Stomach (tissue), 9 donors: Measurements from ENCODE around the gene TIMM44. TPM values are rescaled to one million over a fixed set of nuclear protein-coding genes. Genes with fewer than 3 reads are reported as not detected.

Experiments used
- DNase-seq, 2 donors: peaks; one replicate each; pipeline versions ENCODE4 v3.0.0 to v3.0.0-alpha.2; 2013 to 2019
- H3K27ac ChIP-seq, 5 donors: fragments of 200-600 bp in 4 of 5; sonication (generic) in 4 of 5; one replicate each; pipeline ENCODE4 v1.5.1; 2013 to 2019; ENCODE audit warnings: mild to moderate bottlenecking in 1 of 5, moderate library complexity in 1 of 5
- H3K27me3 ChIP-seq, 3 donors: fragments of 200-600 bp; sonication (generic); one replicate each; pipeline ENCODE4 v1.5.1; 2017 to 2019; ENCODE audit warnings: mixed run types in 1 of 3
- H3K36me3 ChIP-seq, 4 donors: fragments of 200-600 bp; sonication (generic); 1 replicate in 3 of 4; 2 replicates in 1 of 4; pipeline ENCODE4 v1.5.1; 2016 to 2019
- H3K4me1 ChIP-seq, 4 donors: fragments of 200-600 bp; sonication (generic); one replicate each; pipeline ENCODE4 v1.5.1; 2016 to 2019
- H3K4me3 ChIP-seq, 4 donors: fragments of 200-600 bp; sonication (generic) in 3 of 4; one replicate each; pipeline ENCODE4 v1.5.1; 2016 to 2019; ENCODE audit warnings: mild to moderate bottlenecking in 1 of 4
- H3K9me3 ChIP-seq, 4 donors: fragments of 200-600 bp; sonication (generic); one replicate each; pipeline ENCODE4 v1.5.1; 2016 to 2019
- EP300 ChIP-seq: sonication (generic); formaldehyde crosslinking; IDR thresholded peaks from one replicate; pipeline ENCODE4 v1.6.1; 2017; ENCODE audit warnings: antibody characterized with exemption
- POLR2A ChIP-seq, 4 donors: fragments of 450-650 bp; IDR thresholded peaks; one replicate each; pipeline ENCODE4 v1.6.1; 2016; ENCODE audit warnings: antibody characterized with exemption in 4 of 4, control low read depth in 2 of 4, mild to moderate bottlenecking in 1 of 4, moderate library complexity in 1 of 4
- POLR2AphosphoS5 ChIP-seq, 3 donors: sonication (generic); formaldehyde crosslinking; IDR thresholded peaks; one replicate each; pipeline ENCODE4 v1.6.1; 2016; ENCODE audit warnings: antibody characterized with exemption in 3 of 3
- WGBS, 5 donors: extraction: QIAGEN DNeasy Blood & Tissue Kit in 3 of 5; methylation state at CpG; one replicate each; pipeline versions ENCODE4 v1.1.5 to v1.1.7; 2013 to 2018; 5-methylcytosine and 5-hydroxymethylcytosine counted together
- intact Hi-C: fragments of 100-400 bp; cut with DNase I; formaldehyde crosslinking; loops from one replicate; pipeline ENCODE4 v1.15.1; 2023; ENCODE audit warnings: low total_unique reads
- polyA plus RNA-seq, 3 donors: library from polyadenylated mRNA; stranded (reverse); fragments of 200-250 nt; gene quantifications; one replicate each; pipeline ENCODE4 v1.2.3, GENCODE V29; 2013
- total RNA-seq, 5 donors: library from RNA; depleted of rRNA; stranded (reverse); fragments of >200 nt; gene quantifications; one replicate each; pipeline versions ENCODE4 v1.1.0 to v1.2.3, GENCODE V29; 2014 to 2016
- TF ChIP-seq, protein P1 (sequence below), 7 experiments: fragments of 450-650 bp in 4 of 7; fragments of 200-600 bp in 3 of 7; sonication (generic) in 3 of 7; IDR thresholded peaks; one replicate each; pipeline ENCODE4 v1.5.1; 2016 to 2019; ENCODE audit warnings: antibody characterized with exemption in 7 of 7, control low read depth in 2 of 7, mild to moderate bottlenecking in 1 of 7
- donor health status: healthy with polysubstance abuse.
- donor health status: Bipolar disorder and iron deficiency.
- donor health status: healthy.

Gene TIMM44
- total and polyA plus RNA-seq, 8 donors: 41.0 to 123 (median 52.8) TPM

DNA sequence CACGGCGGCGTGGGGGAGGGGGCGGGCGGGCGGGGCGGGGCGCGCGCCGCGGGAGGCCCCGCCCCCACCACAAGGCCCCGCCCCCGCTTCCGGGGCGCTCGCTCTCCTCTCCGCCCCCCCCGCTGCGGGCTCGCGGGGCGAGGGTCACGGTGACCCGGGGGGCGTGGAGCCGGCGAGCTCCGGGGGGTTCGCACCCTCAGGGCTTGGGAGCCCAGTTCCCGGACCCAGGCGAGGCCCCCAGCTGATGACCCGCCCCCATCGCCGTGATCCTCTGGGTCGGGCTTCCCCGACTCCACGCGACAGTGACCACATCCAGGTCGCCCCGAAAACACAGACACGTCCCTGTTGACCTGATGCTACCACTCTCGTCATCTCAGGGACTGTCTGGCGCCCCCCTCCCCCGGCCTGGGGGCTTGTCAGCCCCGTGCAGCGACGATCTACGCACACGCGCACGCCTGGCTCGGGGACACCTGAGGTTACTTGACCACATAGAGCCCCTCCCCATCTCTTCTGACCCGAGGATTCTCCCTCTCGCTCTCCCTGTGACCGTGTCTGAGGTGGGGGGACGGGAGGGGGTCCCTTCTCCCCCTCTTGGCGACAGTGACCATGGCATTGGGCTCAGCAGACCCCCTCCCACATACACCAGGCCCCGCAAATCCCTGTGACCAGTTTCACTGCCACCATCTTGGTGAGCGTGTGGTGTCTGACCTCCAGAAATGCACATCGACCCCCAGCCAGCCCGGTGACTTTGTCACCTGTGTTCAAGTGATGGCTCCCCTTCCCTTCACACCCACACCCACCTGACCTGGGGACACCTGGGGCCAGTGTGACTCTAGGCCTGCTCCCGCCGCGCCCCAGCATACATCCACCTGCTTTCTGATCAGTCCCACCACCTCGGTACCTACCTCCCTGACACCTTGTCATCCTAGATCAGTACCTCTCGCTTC lies 39.1 kb downstream of the TIMM44 start:
- Histone ChIP-seq H3K9me3 (no peaks in the 10 kb centered on the region), H3K4me1 (peaks cover 29 to 57% (median 45%) of the 10 kb centered on the region in 4 donors), H3K36me3 (peaks cover 12 to 46% (median 42%) of the 10 kb centered on the region in 4 donors), H3K27ac (peak overlapping the region; percentile 84 to 98 (median 94)), H3K4me3 (peak overlapping the region; percentile 86 to 98 (median 91)), H3K27me3 (no peaks in the 10 kb centered on the region)
- TF ChIP-seq EP300 (no peak), POLR2AphosphoS5 (IDR thresholded peaks at IDR 0.05) (no peak), POLR2A (IDR thresholded peaks at IDR 0.05) (no peak)
- TF ChIP-seq, protein P1, sequence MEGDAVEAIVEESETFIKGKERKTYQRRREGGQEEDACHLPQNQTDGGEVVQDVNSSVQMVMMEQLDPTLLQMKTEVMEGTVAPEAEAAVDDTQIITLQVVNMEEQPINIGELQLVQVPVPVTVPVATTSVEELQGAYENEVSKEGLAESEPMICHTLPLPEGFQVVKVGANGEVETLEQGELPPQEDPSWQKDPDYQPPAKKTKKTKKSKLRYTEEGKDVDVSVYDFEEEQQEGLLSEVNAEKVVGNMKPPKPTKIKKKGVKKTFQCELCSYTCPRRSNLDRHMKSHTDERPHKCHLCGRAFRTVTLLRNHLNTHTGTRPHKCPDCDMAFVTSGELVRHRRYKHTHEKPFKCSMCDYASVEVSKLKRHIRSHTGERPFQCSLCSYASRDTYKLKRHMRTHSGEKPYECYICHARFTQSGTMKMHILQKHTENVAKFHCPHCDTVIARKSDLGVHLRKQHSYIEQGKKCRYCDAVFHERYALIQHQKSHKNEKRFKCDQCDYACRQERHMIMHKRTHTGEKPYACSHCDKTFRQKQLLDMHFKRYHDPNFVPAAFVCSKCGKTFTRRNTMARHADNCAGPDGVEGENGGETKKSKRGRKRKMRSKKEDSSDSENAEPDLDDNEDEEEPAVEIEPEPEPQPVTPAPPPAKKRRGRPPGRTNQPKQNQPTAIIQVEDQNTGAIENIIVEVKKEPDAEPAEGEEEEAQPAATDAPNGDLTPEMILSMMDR (IDR thresholded peaks at IDR 0.05): no peak
- peak in 1 of 2 donors; percentile 80 for DNase-seq
- intact Hi-C loops: no loop called here
- 6 to 17% (median 15%) methylated on average over 36 to 68 of the region's 68 CpGs for WGBS, 5 donors

DNA sequence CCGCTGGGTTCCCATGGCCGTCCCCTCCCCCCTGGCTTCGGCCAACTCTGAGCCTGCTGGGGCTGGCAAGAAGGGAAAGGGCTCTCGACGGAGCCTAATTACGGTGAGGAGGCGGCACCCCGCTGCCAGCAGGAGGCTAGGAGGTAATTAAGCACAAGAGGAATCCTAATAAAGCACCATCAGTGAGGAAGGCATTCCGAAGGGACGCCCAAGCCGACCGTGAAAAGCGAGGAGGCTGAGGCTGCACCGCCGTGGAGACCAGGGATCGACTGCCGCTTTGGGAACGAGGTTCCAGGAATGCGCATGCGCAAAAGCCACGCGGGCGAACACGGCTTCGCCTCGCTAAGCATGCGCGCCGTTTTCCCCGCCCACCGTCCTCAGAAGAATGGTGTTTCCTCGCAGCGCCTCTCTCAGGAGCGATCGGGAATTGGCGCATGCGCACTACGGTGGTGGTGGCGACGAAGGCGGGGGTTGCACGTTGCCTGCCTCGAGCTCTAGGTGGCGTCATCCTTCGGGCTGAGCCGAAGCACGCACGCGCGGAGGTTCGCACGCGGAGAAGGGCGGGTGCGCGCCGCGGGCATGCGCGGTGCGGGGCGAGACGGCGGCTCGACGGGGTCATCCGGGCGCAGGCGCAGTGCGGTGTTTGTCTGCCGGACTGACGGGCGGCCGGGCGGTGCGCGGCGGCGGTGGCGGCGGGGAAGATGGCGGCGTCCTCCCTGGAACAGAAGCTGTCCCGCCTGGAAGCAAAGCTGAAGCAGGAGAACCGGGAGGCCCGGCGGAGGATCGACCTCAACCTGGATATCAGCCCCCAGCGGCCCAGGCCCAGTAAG lies 40.0 kb downstream of the TIMM44 start, which contains the start of gene MAP2K7:
MAP2K7 (plus strand) TSS at position 634 of the 830 bp plus-strand sequence; CDS start at position 702, 68 bp downstream.
- peak; percentile 100 for DNase-seq
- H3K9me3 ChIP-seq: no peaks in the 10 kb centered on the region
- intact Hi-C loops: no loop called here
- peak within 1 kb of the TSS; percentile 86 to 98 (median 91) for H3K4me3 ChIP-seq
- WGBS, 5 donors: 0% methylated on average over 42 to 89 of the region's 89 CpGs
- H3K36me3 ChIP-seq: peaks cover 7 to 45% (median 36%) of the 10 kb centered on the region in 4 donors
- TF ChIP-seq POLR2AphosphoS5 (IDR thresholded peaks at IDR 0.05) (peak; percentile 90 to 97 (median 90)), POLR2A (IDR thresholded peaks at IDR 0.05) (peak in 2 of 4 donors; percentile 32 to 52), EP300 (no peak)
- TF ChIP-seq, protein P1 (IDR thresholded peaks at IDR 0.05): peak in 5 of 7 experiments; percentile 4 to 89 (median 28)
- peaks cover 29 to 52% (median 45%) of the 10 kb centered on the region in 4 donors for H3K4me1 ChIP-seq
- no peaks in the 10 kb centered on the region for H3K27me3 ChIP-seq
- peak within 1 kb of the TSS; percentile 84 to 98 (median 94) for H3K27ac ChIP-seq

DNA sequence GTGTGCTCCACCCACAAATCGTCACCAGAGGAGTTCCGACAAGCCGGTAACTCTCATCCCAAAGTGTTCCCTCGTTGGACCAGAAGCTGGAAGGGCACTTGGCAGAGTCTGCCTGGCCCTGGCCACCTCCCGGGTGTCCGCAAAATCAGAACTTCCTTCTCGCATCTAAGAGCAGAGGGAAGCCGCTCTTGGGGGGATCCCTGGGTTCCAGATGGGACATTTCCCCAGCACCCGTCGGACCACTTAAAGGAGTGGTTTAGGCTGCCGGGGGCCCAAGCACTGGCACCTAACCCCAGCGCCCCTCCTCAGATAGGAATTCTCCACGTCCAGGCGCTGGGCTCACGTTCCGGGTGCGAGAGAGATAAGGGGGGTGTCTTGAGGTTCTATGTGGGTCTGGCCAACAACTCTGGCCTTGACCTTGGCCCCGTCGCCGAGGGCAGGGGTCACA lies 40.6 kb downstream of the TIMM44 start:
- WGBS, 5 donors: 6 to 35% (median 12%) methylated on average over 10 to 20 of the region's 20 CpGs
- Histone ChIP-seq H3K4me1 (peaks cover 29 to 48% (median 42%) of the 10 kb centered on the region in 4 donors), H3K9me3 (no peaks in the 10 kb centered on the region), H3K4me3 (peak overlapping the region; percentile 50 to 98 (median 74)), H3K27me3 (no peaks in the 10 kb centered on the region), H3K27ac (peak overlapping the region; percentile 79 to 98 (median 85)), H3K36me3 (peaks cover 7 to 41% (median 35%) of the 10 kb centered on the region in 4 donors)
- TF ChIP-seq POLR2A (IDR thresholded peaks at IDR 0.05): no peak
- TF ChIP-seq, protein P1 (IDR thresholded peaks at IDR 0.05): no peak
- no peak for TF ChIP-seq POLR2AphosphoS5 (IDR thresholded peaks at IDR 0.05)
- TF ChIP-seq EP300: no peak
- DNase-seq: peak in 1 of 2 donors; percentile 64
- intact Hi-C loops: no loop called here

DNA sequence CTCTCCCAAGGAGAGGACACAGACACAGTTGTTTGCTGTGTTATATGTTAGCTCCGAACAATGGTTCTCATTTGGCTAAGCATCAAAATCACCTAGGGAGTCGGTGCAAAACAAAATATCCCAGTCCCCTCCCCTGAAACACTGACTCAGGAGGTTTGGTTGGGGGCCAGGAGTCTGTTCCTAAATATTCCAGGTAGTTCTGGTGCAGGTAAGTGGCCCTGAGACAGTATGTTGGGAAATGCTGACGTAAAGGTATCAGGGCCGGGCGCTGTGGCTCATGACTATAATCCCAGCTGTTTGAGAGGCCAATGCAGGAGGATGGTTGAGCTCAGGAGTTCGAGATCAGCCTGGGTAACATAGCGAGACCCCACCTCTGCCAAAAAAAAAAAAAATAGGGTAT lies 42.1 kb downstream of the TIMM44 start:
- intact Hi-C loops: no loop called here
- no peaks in the 10 kb centered on the region for H3K27me3 ChIP-seq
- TF ChIP-seq EP300 (no peak), POLR2AphosphoS5 (IDR thresholded peaks at IDR 0.05) (no peak), POLR2A (IDR thresholded peaks at IDR 0.05) (no peak)
- TF ChIP-seq, protein P1 (IDR thresholded peaks at IDR 0.05): no peak
- H3K27ac ChIP-seq: no peak overlapping the region
- H3K9me3 ChIP-seq: no peaks in the 10 kb centered on the region
- WGBS, 5 donors: 83 to 90% (median 89%) methylated on average over 7 of the region's 7 CpGs
- DNase-seq: no peak
- H3K36me3 ChIP-seq: peaks cover 5 to 31% (median 25%) of the 10 kb centered on the region in 4 donors
- H3K4me1 ChIP-seq: peaks cover 25 to 35% (median 31%) of the 10 kb centered on the region in 4 donors
- no peak overlapping the region for H3K4me3 ChIP-seq
